CD4-positive, alpha-beta T cell (primary cell): ENCODE data around the gene MRPS34. TPM values are rescaled to one million over a fixed set of nuclear protein-coding genes. Genes with fewer than 3 reads are reported as not detected.
A peak's percentile ranks its signal among the peaks of the same experiment; 100 is the strongest.

Source experiments
- ATAC-seq: fragments of 200-7000 bp; cut with Tn5 transposase; one replicate; pipeline ENCODE4 v1.10.0; 2022; ENCODE audit warnings: mild to moderate bottlenecking; ENCODE audit not compliant: poor library complexity
- CTCF ChIA-PET: fragments of 350-600 bp; sonication (Branson Sonifier 250); formaldehyde crosslinking; loops from one replicate; lab custom pipeline; 2021; ENCODE audit warnings: antibody characterized with exemption, inconsistent platforms; lab: Charles Lee
- POLR2A ChIA-PET: fragments of 350-600 bp; sonication (Branson Sonifier 250); formaldehyde crosslinking; loops from one replicate; lab custom pipeline; 2021; ENCODE audit warnings: antibody characterized with exemption, inconsistent platforms; lab: Charles Lee
- DNase-seq, 14 experiments: peaks; one replicate each; pipeline ENCODE4 v3.0.0-alpha.2; 2013 to 2020; ENCODE audit warnings: mixed read lengths in 2 of 14
- H3K27ac ChIP-seq, 2 donors: one replicate each; pipeline versions ENCODE4 v1.5.1 to v1.7.0; 2013; ENCODE audit warnings: low read length in 2 of 2, low read depth in 1 of 2, mild to moderate bottlenecking in 1 of 2
- H3K27me3 ChIP-seq, 2 experiments: 1 replicate in 1 of 2; 2 replicates in 1 of 2; pipeline versions ENCODE4 v1.6.1 to v1.7.0; 2013; ENCODE audit warnings: low read length in 2 of 2, control low read depth in 1 of 2, mild to moderate bottlenecking in 1 of 2, moderate library complexity in 1 of 2; ENCODE audit not compliant: insufficient read depth in 2 of 2, control insufficient read depth in 1 of 2
- H3K36me3 ChIP-seq: one replicate; pipeline ENCODE4 v1.6.1; 2013; ENCODE audit warnings: low read length, control low read depth; ENCODE audit not compliant: insufficient read depth
- H3K4me1 ChIP-seq: one replicate; pipeline ENCODE4 v1.6.1; 2013; ENCODE audit warnings: low read length, control low read depth; ENCODE audit not compliant: insufficient read depth
- H3K4me3 ChIP-seq: one replicate; pipeline ENCODE4 v1.5.1; 2013; ENCODE audit warnings: mild to moderate bottlenecking, low read length, moderate library complexity
- H3K9me3 ChIP-seq, 2 experiments: 1 replicate in 1 of 2; 2 replicates in 1 of 2; pipeline versions ENCODE4 v1.6.1 to v1.7.0; 2013; ENCODE audit warnings: low read length in 2 of 2, mild to moderate bottlenecking in 2 of 2, control low read depth in 1 of 2, moderate library complexity in 1 of 2; ENCODE audit not compliant: control insufficient read depth in 1 of 2, insufficient read depth in 1 of 2
- H3K27ac Mint-ChIP-seq: one replicate; pipeline ENCODE4 v1.8.0; 2020; ENCODE audit warnings: mixed read lengths
- H3K27me3 Mint-ChIP-seq: one replicate; pipeline ENCODE4 v1.8.0; 2021; ENCODE audit warnings: mixed read lengths
- H3K36me3 Mint-ChIP-seq: one replicate; pipeline ENCODE4 v1.8.0; 2021; ENCODE audit warnings: low read depth, mixed read lengths
- H3K4me1 Mint-ChIP-seq: one replicate; pipeline ENCODE4 v1.8.0; 2021; ENCODE audit warnings: low read depth, mixed read lengths
- H3K4me3 Mint-ChIP-seq: one replicate; pipeline ENCODE4 v1.8.0; 2020; ENCODE audit warnings: mild to moderate bottlenecking, mixed read lengths
- H3K9me3 Mint-ChIP-seq: one replicate; pipeline ENCODE4 v1.8.0; 2020; ENCODE audit warnings: mixed read lengths
- CTCF ChIP-seq: fragments of 200-600 bp; IDR thresholded peaks from one replicate; pipeline ENCODE4 v1.8.0; 2022; ENCODE audit warnings: antibody characterized with exemption, mild to moderate bottlenecking
- intact Hi-C, 2 experiments: fragments of 100-400 bp; cut with DNase I in 1 of 2; cut with micrococcal nuclease in 1 of 2; formaldehyde crosslinking; loops; one replicate each; pipeline versions ENCODE4 v1.15.1 to v1.9.0; 2023 to 2025; cut with DNase I, micrococcal nuclease
- total RNA-seq, 174 experiments: library from RNA in 2 of 174; stranded (reverse) in 2 of 174; gene quantifications; one replicate each; pipeline ENCODE4 v1.2.3 and lab custom pipeline; 2021 to 2026

MRPS34 gene
- total RNA-seq, 2 experiments from 2014 or later, result 25.5 to 26.9 TPM

GRCh38 chr16:1794908-1795666 lies 22.2 kb upstream of the MRPS34 start:
- H3K27me3 ChIP-seq, result no peaks in the 10 kb centered on the region
- no peak overlapping the region for H3K4me3 ChIP-seq
- DNase-seq (no peak), ATAC-seq (no peak)
- Mint-ChIP-seq H3K36me3 (peaks cover 5% of the 10 kb centered on the region), H3K9me3 (peaks cover 3% of the 10 kb centered on the region), H3K4me1 (no peaks in the 10 kb centered on the region), H3K27ac (no peak overlapping the region), H3K4me3 (no peak overlapping the region), H3K27me3 (no peaks in the 10 kb centered on the region)
- no peak for TF ChIP-seq CTCF
- H3K9me3 ChIP-seq, result peaks cover 11 to 25% of the 10 kb centered on the region in 2 experiments
- ChIA-PET CTCF (no interaction called here), POLR2A (no interaction called here)
- peaks cover 6% of the 10 kb centered on the region for H3K36me3 ChIP-seq
- no peaks in the 10 kb centered on the region for H3K4me1 ChIP-seq
- no peak overlapping the region for H3K27ac ChIP-seq
- intact Hi-C loops, result no loop called here

- H3K27ac ChIP-seq, result no peak overlapping the region
- H3K27me3 Mint-ChIP-seq, result no peaks in the 10 kb centered on the region
- POLR2A ChIA-PET, result interaction anchor here (2.2 kb wide), 1 partner anchor 12 kb away, joined by 9 read pairs; the partner anchor contains the start of genes NUBP2 and SPSB3
- intact Hi-C loops, result no loop called here
- no peak overlapping the region for H3K27ac Mint-ChIP-seq
- no peaks in the 10 kb centered on the region for H3K4me1 ChIP-seq
- peaks cover 3% of the 10 kb centered on the region for H3K9me3 Mint-ChIP-seq
- peaks cover 6% of the 10 kb centered on the region for H3K36me3 ChIP-seq
- CTCF ChIA-PET, result no interaction called here
- no peak overlapping the region for H3K4me3 Mint-ChIP-seq
- ATAC-seq (no peak), DNase-seq (peak in 1 of 14 experiments; percentile 20)
- peaks cover 11 to 19% of the 10 kb centered on the region in 2 experiments for H3K9me3 ChIP-seq
- peaks cover 4% of the 10 kb centered on the region for H3K36me3 Mint-ChIP-seq
- H3K4me1 Mint-ChIP-seq, result no peaks in the 10 kb centered on the region
- H3K27me3 ChIP-seq, result no peaks in the 10 kb centered on the region
- H3K4me3 ChIP-seq, result no peak overlapping the region
- no peak for TF ChIP-seq CTCF
Measured at GRCh38 chr16:1794221-1794871, 21.4 kb upstream of the MRPS34 start.

- peaks cover 10% of the 10 kb centered on the region for H3K36me3 Mint-ChIP-seq
- H3K4me1 Mint-ChIP-seq, result no peaks in the 10 kb centered on the region
- peaks cover 3% of the 10 kb centered on the region for H3K9me3 Mint-ChIP-seq
- ATAC-seq (no peak), DNase-seq (peak in 1 of 14 experiments; percentile 16)
- ChIA-PET POLR2A (interaction anchor here (2.2 kb wide), 1 partner anchor 11 kb away, joined by 9 read pairs; the partner anchor contains the start of genes NUBP2 and SPSB3), CTCF (no interaction called here)
- no peaks in the 10 kb centered on the region for H3K27me3 ChIP-seq
- H3K36me3 ChIP-seq, result peaks cover 12% of the 10 kb centered on the region
- no peak within 1 kb of the TSS for H3K4me3 Mint-ChIP-seq
- no peak within 1 kb of the TSS for H3K27ac Mint-ChIP-seq
- TF ChIP-seq CTCF, result no peak
- no peak within 1 kb of the TSS for H3K27ac ChIP-seq
- H3K9me3 ChIP-seq, result peaks cover 11 to 15% of the 10 kb centered on the region in 2 experiments
- H3K4me1 ChIP-seq, result no peaks in the 10 kb centered on the region
- no peak within 1 kb of the TSS for H3K4me3 ChIP-seq
- H3K27me3 Mint-ChIP-seq, result no peaks in the 10 kb centered on the region
- intact Hi-C loops, result no loop called here
Measured at GRCh38 chr16:1793578-1794220, 20.8 kb upstream of the MRPS34 start, which contains the start of gene IGFALS. IGFALS (minus strand) TSS chr16:1793705; CDS start chr16:1793652, 53 bp downstream.
